HFFc6 (cell line): ENCODE data around the gene HOXA3. TPM values are rescaled to one million over a fixed set of nuclear protein-coding genes. Genes with fewer than 3 reads are reported as not detected.

ENCODE experiments used
- DNase-seq: peaks from one replicate; pipeline ENCODE4 v3.0.0-alpha.2; 2018
- H3K27ac Mint-ChIP-seq: 2 replicates; pipeline ENCODE4 v1.8.0; 2020; ENCODE audit warnings: mild to moderate bottlenecking, mixed read lengths
- H3K27me3 Mint-ChIP-seq: 2 replicates; pipeline ENCODE4 v1.8.0; 2021; ENCODE audit warnings: mild to moderate bottlenecking, moderate library complexity, mixed read lengths; ENCODE audit not compliant: insufficient read depth
- H3K36me3 Mint-ChIP-seq: 2 replicates; pipeline ENCODE4 v1.8.0; 2021; ENCODE audit warnings: low read depth, mixed read lengths
- H3K4me1 Mint-ChIP-seq: 2 replicates; pipeline ENCODE4 v1.8.0; 2020; ENCODE audit warnings: low read depth, mixed read lengths
- H3K4me3 Mint-ChIP-seq: 2 replicates; pipeline ENCODE4 v1.8.0; 2020; ENCODE audit warnings: mild to moderate bottlenecking, moderate library complexity, mixed read lengths
- H3K9me3 Mint-ChIP-seq: 2 replicates; pipeline ENCODE4 v1.8.0; 2020; ENCODE audit warnings: mild to moderate bottlenecking, mixed read lengths
- total RNA-seq, 6 experiments: library from RNA; stranded (reverse); fragmentation: NEBNext Ultra II Directional; extraction: Animal tissue kit (Norgen Biotek cat#: 25700); gene quantifications; 2 replicates in 1 of 6; 3 replicates in 5 of 6; pipeline ENCODE4 v1.2.3, GENCODE V29; 2021
- TF ChIP-seq, protein P1 (sequence below): fragments of 200-600 bp; sonication (generic); IDR thresholded peaks from 2 replicates; pipeline ENCODE4 v1.5.0; 2021; ENCODE audit warnings: antibody characterized with exemption, mild to moderate bottlenecking

The HOXA3 gene
- total RNA-seq, 6 experiments from 2014 or later = 0.33 to 1.9 (median 1.1) TPM

DNA sequence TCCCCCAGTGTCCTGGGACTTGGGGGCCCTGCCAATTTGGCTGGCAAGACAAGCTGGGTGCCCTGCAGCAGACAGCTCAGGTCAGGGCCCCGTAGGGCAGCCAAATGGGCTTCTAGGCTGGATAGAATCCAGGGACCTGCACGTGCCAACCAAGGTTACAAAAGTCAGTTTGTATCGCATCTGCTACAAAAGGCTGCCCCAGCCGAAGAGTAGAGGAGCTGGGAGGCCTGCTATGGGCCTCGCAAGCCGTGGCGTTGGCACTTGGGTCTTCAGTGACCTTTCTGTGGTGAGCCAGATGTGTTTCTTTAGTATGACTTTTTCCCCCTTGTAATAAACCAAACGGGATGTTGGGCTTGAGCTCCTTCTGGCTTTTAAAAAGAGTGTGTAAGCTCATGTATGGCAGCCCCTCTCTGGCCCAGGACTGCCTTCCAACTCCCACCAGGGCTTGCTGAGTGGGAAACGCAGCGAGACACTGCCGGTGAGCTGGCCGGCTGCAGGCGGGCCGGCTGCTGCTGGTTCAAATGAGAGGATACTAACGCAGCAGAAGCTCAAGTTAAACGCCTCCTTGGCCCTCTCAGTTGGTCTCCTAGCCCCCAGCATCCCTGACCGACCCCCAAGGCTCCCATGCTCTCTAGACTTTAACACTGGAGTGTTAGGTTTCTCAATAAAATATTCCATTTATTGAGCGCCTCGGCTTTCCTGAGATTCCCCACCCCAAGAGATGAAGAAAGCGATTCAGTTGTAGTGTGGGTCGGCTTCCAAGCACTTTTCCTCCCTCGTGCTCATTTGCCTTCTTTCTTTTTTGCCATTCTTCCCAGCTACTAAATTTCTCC is 24.8 kb upstream of the HOXA3 start:
- H3K4me3 Mint-ChIP-seq = peak overlapping the region; percentile 93
- H3K27me3 Mint-ChIP-seq = peaks cover 18% of the 10 kb centered on the region
- H3K27ac Mint-ChIP-seq = peak overlapping the region; percentile 97

DNA sequence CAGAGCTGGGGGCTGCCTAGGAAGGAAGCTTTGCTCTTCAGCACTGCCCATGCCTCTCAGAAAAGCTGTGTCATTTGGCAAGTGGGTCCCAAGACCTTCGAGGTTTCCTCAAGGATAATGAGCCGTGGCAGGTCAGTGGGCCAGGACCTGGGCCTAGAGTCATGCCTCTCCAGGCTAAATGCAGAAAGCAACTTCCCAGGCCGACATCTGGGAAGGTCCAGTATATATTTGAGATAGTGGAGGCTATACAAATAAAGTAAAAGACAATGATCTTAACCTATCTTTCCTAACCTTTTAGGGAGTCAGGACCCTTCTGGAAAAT is 24.1 kb upstream of the HOXA3 start:
- Mint-ChIP-seq H3K27ac (peak overlapping the region; percentile 97), H3K36me3 (peaks cover 50% of the 10 kb centered on the region), H3K4me1 (peaks cover 62% of the 10 kb centered on the region)

More for the DNA sequence above, 24.8 kb upstream of the HOXA3 start:
- H3K4me1 Mint-ChIP-seq = peaks cover 60% of the 10 kb centered on the region
- DNase-seq = no peak
- TF ChIP-seq, protein P1, sequence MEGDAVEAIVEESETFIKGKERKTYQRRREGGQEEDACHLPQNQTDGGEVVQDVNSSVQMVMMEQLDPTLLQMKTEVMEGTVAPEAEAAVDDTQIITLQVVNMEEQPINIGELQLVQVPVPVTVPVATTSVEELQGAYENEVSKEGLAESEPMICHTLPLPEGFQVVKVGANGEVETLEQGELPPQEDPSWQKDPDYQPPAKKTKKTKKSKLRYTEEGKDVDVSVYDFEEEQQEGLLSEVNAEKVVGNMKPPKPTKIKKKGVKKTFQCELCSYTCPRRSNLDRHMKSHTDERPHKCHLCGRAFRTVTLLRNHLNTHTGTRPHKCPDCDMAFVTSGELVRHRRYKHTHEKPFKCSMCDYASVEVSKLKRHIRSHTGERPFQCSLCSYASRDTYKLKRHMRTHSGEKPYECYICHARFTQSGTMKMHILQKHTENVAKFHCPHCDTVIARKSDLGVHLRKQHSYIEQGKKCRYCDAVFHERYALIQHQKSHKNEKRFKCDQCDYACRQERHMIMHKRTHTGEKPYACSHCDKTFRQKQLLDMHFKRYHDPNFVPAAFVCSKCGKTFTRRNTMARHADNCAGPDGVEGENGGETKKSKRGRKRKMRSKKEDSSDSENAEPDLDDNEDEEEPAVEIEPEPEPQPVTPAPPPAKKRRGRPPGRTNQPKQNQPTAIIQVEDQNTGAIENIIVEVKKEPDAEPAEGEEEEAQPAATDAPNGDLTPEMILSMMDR = no peak
- H3K36me3 Mint-ChIP-seq = peaks cover 43% of the 10 kb centered on the region
- no peaks in the 10 kb centered on the region for H3K9me3 Mint-ChIP-seq

DNA sequence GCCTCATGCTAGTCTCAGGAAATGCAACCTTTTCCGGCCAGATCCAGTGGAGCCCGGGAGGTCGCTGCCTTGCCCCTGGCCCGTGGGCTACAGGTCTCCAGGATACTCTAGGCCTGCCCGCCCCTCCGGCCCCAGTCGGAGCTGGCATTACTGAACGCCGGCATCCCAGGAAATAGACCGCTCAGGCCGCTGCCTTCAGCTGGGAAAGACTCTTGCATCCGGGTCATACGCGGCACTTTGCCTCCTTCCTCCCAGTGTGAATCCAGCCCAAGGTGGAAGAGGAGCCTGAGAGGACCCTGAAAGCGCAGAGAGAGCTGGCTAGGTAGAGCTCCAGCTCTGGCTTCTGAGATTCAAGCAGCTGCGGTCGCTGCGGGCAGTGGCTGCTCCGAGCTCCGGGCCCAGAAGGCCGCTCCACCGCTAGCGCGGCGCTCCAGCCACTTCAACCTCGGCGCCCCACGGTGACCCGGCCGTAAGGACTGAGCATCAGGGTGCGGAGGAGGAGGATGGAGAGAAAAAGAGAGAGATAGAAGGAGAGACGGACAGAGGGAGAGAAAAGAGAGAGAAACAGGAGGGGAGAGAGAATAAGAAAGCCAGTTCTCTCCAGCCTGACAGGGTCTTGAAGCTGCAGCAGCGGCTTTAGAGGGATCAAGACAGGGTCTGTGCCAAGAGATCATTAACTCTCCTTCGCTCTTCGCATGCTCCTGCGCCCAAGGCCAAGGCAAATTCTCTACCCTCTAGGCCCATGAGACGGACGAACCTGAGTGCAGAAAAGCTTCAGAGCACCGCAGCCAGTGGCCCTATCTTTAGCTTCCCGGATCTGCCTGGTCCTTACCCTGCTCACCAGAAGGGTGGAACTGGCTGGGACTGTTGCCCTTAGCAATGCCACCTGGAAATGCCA is 23.5 kb upstream of the HOXA3 start:
- Mint-ChIP-seq H3K4me3 (peak overlapping the region; percentile 93), H3K9me3 (no peaks in the 10 kb centered on the region), H3K4me1 (peaks cover 62% of the 10 kb centered on the region), H3K27ac (peak overlapping the region; percentile 97), H3K36me3 (peaks cover 56% of the 10 kb centered on the region), H3K27me3 (peaks cover 28% of the 10 kb centered on the region)
- DNase-seq = no peak
- TF ChIP-seq, protein P1 = no peak

More for the DNA sequence above, 24.1 kb upstream of the HOXA3 start:
- DNase-seq = no peak
- Mint-ChIP-seq H3K9me3 (no peaks in the 10 kb centered on the region), H3K27me3 (peaks cover 24% of the 10 kb centered on the region), H3K4me3 (peak overlapping the region; percentile 93)
- TF ChIP-seq, protein P1 = no peak

DNA sequence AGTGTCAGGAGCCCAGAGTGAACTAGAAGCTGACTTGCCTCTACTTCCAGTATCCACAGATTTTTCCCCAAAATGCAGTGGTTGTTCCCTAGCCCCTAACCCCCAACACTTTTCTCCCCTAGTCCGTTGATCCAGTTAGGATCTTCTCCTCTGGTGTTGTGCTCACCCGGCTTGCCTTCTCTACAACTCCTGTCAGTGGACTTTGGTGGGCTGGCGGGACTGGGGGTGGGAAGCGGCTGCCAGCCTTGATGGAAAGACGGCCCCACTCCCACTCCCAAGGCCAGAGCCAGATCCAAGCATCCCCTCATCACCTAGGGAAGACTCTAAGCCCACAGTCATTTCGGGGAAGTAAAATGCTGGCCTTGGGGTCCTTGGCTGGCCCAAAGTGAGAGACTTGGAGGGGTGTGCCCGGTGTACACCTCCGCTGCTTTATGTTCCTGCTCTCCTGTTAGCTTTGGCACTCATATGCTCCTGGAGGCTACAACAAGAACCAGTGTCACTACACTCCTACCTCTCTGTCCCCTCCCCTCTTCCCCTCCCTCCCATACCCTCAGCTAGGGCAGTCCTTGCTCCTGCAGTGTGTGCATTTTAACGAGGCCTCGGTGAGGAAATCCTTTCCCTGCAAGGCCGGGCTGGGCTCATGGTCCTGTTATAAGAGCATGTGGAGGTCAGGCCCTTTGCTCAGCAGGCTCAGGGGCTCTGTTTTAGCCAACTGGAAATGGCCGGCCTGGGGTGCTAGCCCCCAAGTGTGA is 22.7 kb upstream of the HOXA3 start:
- Mint-ChIP-seq H3K27ac (peak overlapping the region; percentile 97), H3K9me3 (no peaks in the 10 kb centered on the region), H3K4me1 (peaks cover 55% of the 10 kb centered on the region), H3K4me3 (peak overlapping the region; percentile 93), H3K36me3 (peaks cover 65% of the 10 kb centered on the region), H3K27me3 (peaks cover 28% of the 10 kb centered on the region)
- TF ChIP-seq, protein P1 = no peak
- DNase-seq = peak; percentile 84
